Non-pigmented ciliary epithelial cell (primary cell): Measurements from ENCODE around the gene PLP2.

Experiments
- DNase-seq: peaks from one replicate; pipeline ENCODE4 v3.0.0-alpha.2; 2010; ENCODE audit warnings: low read depth

PLP2 gene

GRCh38 chrX:49186125-49187027, 14.7 kb downstream of the PLP2 start, which contains the start of gene PRICKLE3:
Gene PRICKLE3, minus strand, starts transcription at chrX:49186373. Its CDS starts 76 bp downstream, at chrX:49186297.
- DNase-seq, result no peak

GRCh38 chrX:49187028-49187394, 15.3 kb downstream of the PLP2 start:
- no peak for DNase-seq

GRCh38 chrX:49187526-49187925, 15.8 kb downstream of the PLP2 start:
- no peak for DNase-seq

- DNase-seq, result no peak
Measured at GRCh38 chrX:49188468-49189076, 16.9 kb downstream of the PLP2 start.

GRCh38 chrX:49189606-49190005, 17.9 kb downstream of the PLP2 start:
- no peak for DNase-seq

GRCh38 chrX:49190821-49191573, 19.3 kb downstream of the PLP2 start:
- DNase-seq, result peak; percentile 99

GRCh38 chrX:49191574-49192011, 19.9 kb downstream of the PLP2 start:
- DNase-seq, result no peak

GRCh38 chrX:49192722-49193328, 21.1 kb downstream of the PLP2 start:
- no peak for DNase-seq

GRCh38 chrX:49193542-49193964, 21.9 kb downstream of the PLP2 start:
- DNase-seq, result no peak

GRCh38 chrX:49197543-49198087, 25.9 kb downstream of the PLP2 start:
- DNase-seq, result no peak

GRCh38 chrX:49198540-49199314, 27.0 kb downstream of the PLP2 start:
- DNase-seq, result no peak

- no peak for DNase-seq
Measured at GRCh38 chrX:49199315-49199595, 27.6 kb downstream of the PLP2 start.

- peak; percentile 27 for DNase-seq
Measured at GRCh38 chrX:49199906-49200771, 28.4 kb downstream of the PLP2 start, which contains the start of gene SYP. Gene SYP, minus strand, starts transcription at chrX:49200193. Its CDS starts 7 bp downstream, at chrX:49200186.

- no peak for DNase-seq
Measured at GRCh38 chrX:49202022-49202421, 30.3 kb downstream of the PLP2 start.

- no peak for DNase-seq
Measured at GRCh38 chrX:49203536-49203935, 31.8 kb downstream of the PLP2 start.

GRCh38 chrX:49204017-49204416, 32.3 kb downstream of the PLP2 start:
- DNase-seq, result no peak

GRCh38 chrX:49204709-49205108, 33.0 kb downstream of the PLP2 start:
- DNase-seq, result no peak

- no peak for DNase-seq
Measured at GRCh38 chrX:49205443-49205842, 33.7 kb downstream of the PLP2 start.

GRCh38 chrX:49206543-49206942, 34.8 kb downstream of the PLP2 start:
- no peak for DNase-seq

GRCh38 chrX:49208399-49208798, 36.7 kb downstream of the PLP2 start:
- DNase-seq, result no peak
